Measurements from ENCODE around the gene SLC6A5. TPM values are rescaled to one million over a fixed set of nuclear protein-coding genes. Genes with fewer than 3 reads are reported as not detected.

The SLC6A5 gene
- total RNA-seq, 3 donors from 2014 or later: not detected

GRCh38 chr11:20626279-20626678 is 26.9 kb downstream of the SLC6A5 start:
- no peaks in the 10 kb centered on the region for H3K36me3 ChIP-seq
- no peak overlapping the region for H3K27ac ChIP-seq
- TF ChIP-seq POLR2AphosphoS5 (IDR thresholded peaks at IDR 0.05) (no peak), CTCF (IDR thresholded peaks at IDR 0.05) (no peak), POLR2A (IDR thresholded peaks at IDR 0.05) (no peak)
- H3K4me3 ChIP-seq: no peak overlapping the region
- H3K4me1 ChIP-seq: no peaks in the 10 kb centered on the region
- no peaks in the 10 kb centered on the region for H3K27me3 ChIP-seq
- DNase-seq (ENCODE audit: low spot score in 2 of 2): no peak
- intact Hi-C loops (cut with DNase I; ENCODE audit: low total_unique reads): no loop called here
- peaks cover 0 to 3% of the 10 kb centered on the region in 2 donors for H3K9me3 ChIP-seq

GRCh38 chr11:20627026-20627425 is 27.6 kb downstream of the SLC6A5 start:
- H3K9me3 ChIP-seq: peaks cover 0 to 3% of the 10 kb centered on the region in 2 donors
- no peak overlapping the region for H3K4me3 ChIP-seq
- H3K27me3 ChIP-seq: no peaks in the 10 kb centered on the region
- DNase-seq (ENCODE audit: low spot score in 2 of 2): no peak
- no peaks in the 10 kb centered on the region for H3K4me1 ChIP-seq
- no peak overlapping the region for H3K27ac ChIP-seq
- H3K36me3 ChIP-seq: no peaks in the 10 kb centered on the region
- TF ChIP-seq POLR2AphosphoS5 (IDR thresholded peaks at IDR 0.05) (no peak), CTCF (IDR thresholded peaks at IDR 0.05) (no peak)
- intact Hi-C loops (cut with DNase I; ENCODE audit: low total_unique reads): no loop called here

- peaks cover 0 to 3% of the 10 kb centered on the region in 2 donors for H3K9me3 ChIP-seq
- intact Hi-C loops (cut with DNase I; ENCODE audit: low total_unique reads): no loop called here
- H3K36me3 ChIP-seq: no peaks in the 10 kb centered on the region
- H3K4me1 ChIP-seq: no peaks in the 10 kb centered on the region
- no peaks in the 10 kb centered on the region for H3K27me3 ChIP-seq
- no peak for TF ChIP-seq POLR2AphosphoS5 (IDR thresholded peaks at IDR 0.05)
- no peak for TF ChIP-seq POLR2A (IDR thresholded peaks at IDR 0.05)
- no peak for TF ChIP-seq CTCF (IDR thresholded peaks at IDR 0.05)
- no peak for DNase-seq (ENCODE audit: low spot score in 2 of 2)
- H3K27ac ChIP-seq: no peak overlapping the region
- H3K4me3 ChIP-seq: no peak overlapping the region
These were observed 28.3 kb downstream of the SLC6A5 start for GRCh38 chr11:20627701-20628100.

- intact Hi-C loops (cut with DNase I; ENCODE audit: low total_unique reads): no loop called here
- H3K27ac ChIP-seq: no peak overlapping the region
- TF ChIP-seq POLR2A (IDR thresholded peaks at IDR 0.05): no peak
- TF ChIP-seq CTCF (IDR thresholded peaks at IDR 0.05): no peak
- TF ChIP-seq POLR2AphosphoS5 (IDR thresholded peaks at IDR 0.05): no peak
These were observed 32.2 kb downstream of the SLC6A5 start for GRCh38 chr11:20631519-20632168.

GRCh38 chr11:20632169-20632532 is 32.7 kb downstream of the SLC6A5 start:
- intact Hi-C loops (cut with DNase I; ENCODE audit: low total_unique reads): no loop called here
- no peak overlapping the region for H3K27ac ChIP-seq
- H3K36me3 ChIP-seq: no peaks in the 10 kb centered on the region
- H3K4me1 ChIP-seq: no peaks in the 10 kb centered on the region
- TF ChIP-seq POLR2AphosphoS5 (IDR thresholded peaks at IDR 0.05): no peak
- TF ChIP-seq POLR2A (IDR thresholded peaks at IDR 0.05): no peak
- no peak for TF ChIP-seq CTCF (IDR thresholded peaks at IDR 0.05)
- no peaks in the 10 kb centered on the region for H3K27me3 ChIP-seq
- no peak overlapping the region for H3K4me3 ChIP-seq
- no peak for DNase-seq (ENCODE audit: low spot score in 2 of 2)
- peaks cover 0 to 3% of the 10 kb centered on the region in 2 donors for H3K9me3 ChIP-seq

More at GRCh38 chr11:20631519-20632168, 32.2 kb downstream of the SLC6A5 start:
- no peaks in the 10 kb centered on the region for H3K4me1 ChIP-seq
- no peak for DNase-seq (ENCODE audit: low spot score in 2 of 2)
- no peak overlapping the region for H3K4me3 ChIP-seq
- H3K27me3 ChIP-seq: no peaks in the 10 kb centered on the region
- H3K9me3 ChIP-seq: peaks cover 0 to 3% of the 10 kb centered on the region in 2 donors
- H3K36me3 ChIP-seq: no peaks in the 10 kb centered on the region
